WTC11 (cell line): ENCODE results near the gene APBA3. TPM values are rescaled to one million over a fixed set of nuclear protein-coding genes. Genes with fewer than 3 reads are reported as not detected.
A peak's percentile ranks its signal among the peaks of the same experiment; 100 is the strongest.

ENCODE experiments used
- ATAC-seq: fragments of 200-7000 bp; cut with Tn5 transposase; 2 replicates; pipeline ENCODE4 v1.10.0; 2021; ENCODE audit warnings: mild to moderate bottlenecking, moderate library complexity
- CTCF ChIA-PET: fragments of 300-600 bp; sonication (Branson Sonifier 250); formaldehyde crosslinking; loops from one replicate; lab custom pipeline; 2021; ENCODE audit warnings: antibody characterized with exemption; lab: Charles Lee
- POLR2A ChIA-PET: fragments of 350-600 bp; sonication (Branson Sonifier 250); formaldehyde crosslinking; loops from one replicate; lab custom pipeline; 2021; ENCODE audit warnings: antibody characterized with exemption; lab: Charles Lee
- DNase-seq: peaks from one replicate; pipeline ENCODE4 v3.0.0; 2021; ENCODE audit warnings: low spot score
- H3K27ac Mint-ChIP-seq: 2 replicates; pipeline ENCODE4 v1.8.0; 2021; ENCODE audit warnings: mixed read lengths
- H3K27me3 Mint-ChIP-seq: 2 replicates; pipeline ENCODE4 v1.8.0; 2021; ENCODE audit warnings: low read depth, mild to moderate bottlenecking, moderate library complexity, mixed read lengths
- H3K36me3 Mint-ChIP-seq: 2 replicates; pipeline ENCODE4 v1.8.0; 2021; ENCODE audit warnings: mixed read lengths
- H3K4me1 Mint-ChIP-seq: 2 replicates; pipeline ENCODE4 v1.8.0; 2022; ENCODE audit warnings: mixed read lengths
- H3K4me3 Mint-ChIP-seq: 2 replicates; pipeline ENCODE4 v1.8.0; 2021; ENCODE audit warnings: mild to moderate bottlenecking, moderate library complexity, mixed read lengths
- H3K9me3 Mint-ChIP-seq: 2 replicates; pipeline ENCODE4 v1.8.0; 2021; ENCODE audit warnings: mixed read lengths
- ARID4B ChIP-seq: sonication (generic); formaldehyde crosslinking; IDR thresholded peaks from 2 replicates; pipeline ENCODE4 v1.8.0; 2023; ENCODE audit warnings: missing genetic modification reagents, mild to moderate bottlenecking, borderline replicate concordance
- CREB1 ChIP-seq: sonication (generic); formaldehyde crosslinking; IDR thresholded peaks from 2 replicates; pipeline ENCODE4 v1.8.0; 2023; ENCODE audit warnings: mild to moderate bottlenecking, missing genetic modification reagents
- E2F5 ChIP-seq: sonication (generic); formaldehyde crosslinking; IDR thresholded peaks from 2 replicates; pipeline ENCODE4 v1.8.1; 2022; ENCODE audit warnings: mild to moderate bottlenecking, moderate library complexity, missing genetic modification reagents
- FOXP1 ChIP-seq: sonication (generic); formaldehyde crosslinking; IDR thresholded peaks from 2 replicates; pipeline ENCODE4 v1.8.0; 2022; ENCODE audit warnings: missing genetic modification reagents, mild to moderate bottlenecking, moderate library complexity, borderline replicate concordance
- GTF2I ChIP-seq: fragments of 250-450 bp; sonication (Bioruptor Pico); conservative IDR thresholded peaks from 2 replicates; pipeline ENCODE4 v1.4.0; 2021; ENCODE audit warnings: mild to moderate bottlenecking
- HMGA2 ChIP-seq: fragments of 250-450 bp; sonication (Bioruptor Pico); IDR thresholded peaks from 2 replicates; pipeline ENCODE4 v1.4.0; 2021; ENCODE audit warnings: mild to moderate bottlenecking, moderate library complexity
- ZNF232 ChIP-seq: sonication (generic); formaldehyde crosslinking; IDR thresholded peaks from 2 replicates; pipeline ENCODE4 v1.8.0; 2022; ENCODE audit warnings: mild to moderate bottlenecking, missing genetic modification reagents
- ZNF416 ChIP-seq: fragments of 250-450 bp; sonication (Bioruptor Pico); IDR thresholded peaks from 2 replicates; pipeline ENCODE4 v1.9.0; 2021; ENCODE audit warnings: mild to moderate bottlenecking, inconsistent platforms
- total RNA-seq: library from RNA; stranded (reverse); gene quantifications from 3 replicates; pipeline ENCODE4 v1.2.3, GENCODE V29; 2021
- TF ChIP-seq, protein P1 (sequence below): fragments of 250-450 bp; sonication (Bioruptor Pico); IDR thresholded peaks from 2 replicates; pipeline ENCODE4 v1.9.0; 2021; ENCODE audit warnings: mild to moderate bottlenecking
- TF ChIP-seq, protein P2 (sequence below): fragments of 250-450 bp; sonication (Bioruptor Pico); IDR thresholded peaks from 2 replicates; pipeline ENCODE4 v1.9.0; 2021; ENCODE audit warnings: mild to moderate bottlenecking
- TF ChIP-seq, protein P3 (sequence below): fragments of 250-450 bp; sonication (Bioruptor Pico); IDR thresholded peaks from 2 replicates; pipeline ENCODE4 v2.1.2; 2022; ENCODE audit warnings: mild to moderate bottlenecking, moderate library complexity
- TF ChIP-seq, protein P4 (sequence below): sonication (generic); formaldehyde crosslinking; IDR thresholded peaks from 2 replicates; pipeline ENCODE4 v1.8.1; 2022; ENCODE audit warnings: missing genetic modification reagents, borderline replicate concordance

APBA3 gene
- total RNA-seq, 1 experiment from 2014 or later = 27.5 TPM

GRCh38 chr19:3761382-3762129 is at the start of gene APBA3 (continued):
- TF ChIP-seq, protein P1, sequence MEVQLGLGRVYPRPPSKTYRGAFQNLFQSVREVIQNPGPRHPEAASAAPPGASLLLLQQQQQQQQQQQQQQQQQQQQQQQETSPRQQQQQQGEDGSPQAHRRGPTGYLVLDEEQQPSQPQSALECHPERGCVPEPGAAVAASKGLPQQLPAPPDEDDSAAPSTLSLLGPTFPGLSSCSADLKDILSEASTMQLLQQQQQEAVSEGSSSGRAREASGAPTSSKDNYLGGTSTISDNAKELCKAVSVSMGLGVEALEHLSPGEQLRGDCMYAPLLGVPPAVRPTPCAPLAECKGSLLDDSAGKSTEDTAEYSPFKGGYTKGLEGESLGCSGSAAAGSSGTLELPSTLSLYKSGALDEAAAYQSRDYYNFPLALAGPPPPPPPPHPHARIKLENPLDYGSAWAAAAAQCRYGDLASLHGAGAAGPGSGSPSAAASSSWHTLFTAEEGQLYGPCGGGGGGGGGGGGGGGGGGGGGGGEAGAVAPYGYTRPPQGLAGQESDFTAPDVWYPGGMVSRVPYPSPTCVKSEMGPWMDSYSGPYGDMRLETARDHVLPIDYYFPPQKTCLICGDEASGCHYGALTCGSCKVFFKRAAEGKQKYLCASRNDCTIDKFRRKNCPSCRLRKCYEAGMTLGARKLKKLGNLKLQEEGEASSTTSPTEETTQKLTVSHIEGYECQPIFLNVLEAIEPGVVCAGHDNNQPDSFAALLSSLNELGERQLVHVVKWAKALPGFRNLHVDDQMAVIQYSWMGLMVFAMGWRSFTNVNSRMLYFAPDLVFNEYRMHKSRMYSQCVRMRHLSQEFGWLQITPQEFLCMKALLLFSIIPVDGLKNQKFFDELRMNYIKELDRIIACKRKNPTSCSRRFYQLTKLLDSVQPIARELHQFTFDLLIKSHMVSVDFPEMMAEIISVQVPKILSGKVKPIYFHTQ (CRISPR knock-in tag) = no peak
- TF ChIP-seq, protein P2, sequence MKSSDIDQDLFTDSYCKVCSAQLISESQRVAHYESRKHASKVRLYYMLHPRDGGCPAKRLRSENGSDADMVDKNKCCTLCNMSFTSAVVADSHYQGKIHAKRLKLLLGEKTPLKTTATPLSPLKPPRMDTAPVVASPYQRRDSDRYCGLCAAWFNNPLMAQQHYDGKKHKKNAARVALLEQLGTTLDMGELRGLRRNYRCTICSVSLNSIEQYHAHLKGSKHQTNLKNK (CRISPR knock-in tag) = no peak
- TF ChIP-seq ARID4B = no peak
- TF ChIP-seq, protein P3, sequence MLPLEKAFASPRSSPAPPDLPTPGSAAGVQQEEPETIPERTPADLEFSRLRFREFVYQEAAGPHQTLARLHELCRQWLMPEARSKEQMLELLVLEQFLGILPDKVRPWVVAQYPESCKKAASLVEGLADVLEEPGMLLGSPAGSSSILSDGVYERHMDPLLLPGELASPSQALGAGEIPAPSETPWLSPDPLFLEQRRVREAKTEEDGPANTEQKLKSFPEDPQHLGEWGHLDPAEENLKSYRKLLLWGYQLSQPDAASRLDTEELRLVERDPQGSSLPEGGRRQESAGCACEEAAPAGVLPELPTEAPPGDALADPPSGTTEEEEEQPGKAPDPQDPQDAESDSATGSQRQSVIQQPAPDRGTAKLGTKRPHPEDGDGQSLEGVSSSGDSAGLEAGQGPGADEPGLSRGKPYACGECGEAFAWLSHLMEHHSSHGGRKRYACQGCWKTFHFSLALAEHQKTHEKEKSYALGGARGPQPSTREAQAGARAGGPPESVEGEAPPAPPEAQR = no peak
- TF ChIP-seq FOXP1 (CRISPR knock-in tag) = peak; percentile 90; the same call in 1 of the 2 replicates
- TF ChIP-seq ZNF232 = no peak
- no peak for TF ChIP-seq HMGA2 (CRISPR knock-in tag)
- TF ChIP-seq CREB1 = no peak
- TF ChIP-seq ZNF416 (CRISPR knock-in tag) = no peak

DNA sequence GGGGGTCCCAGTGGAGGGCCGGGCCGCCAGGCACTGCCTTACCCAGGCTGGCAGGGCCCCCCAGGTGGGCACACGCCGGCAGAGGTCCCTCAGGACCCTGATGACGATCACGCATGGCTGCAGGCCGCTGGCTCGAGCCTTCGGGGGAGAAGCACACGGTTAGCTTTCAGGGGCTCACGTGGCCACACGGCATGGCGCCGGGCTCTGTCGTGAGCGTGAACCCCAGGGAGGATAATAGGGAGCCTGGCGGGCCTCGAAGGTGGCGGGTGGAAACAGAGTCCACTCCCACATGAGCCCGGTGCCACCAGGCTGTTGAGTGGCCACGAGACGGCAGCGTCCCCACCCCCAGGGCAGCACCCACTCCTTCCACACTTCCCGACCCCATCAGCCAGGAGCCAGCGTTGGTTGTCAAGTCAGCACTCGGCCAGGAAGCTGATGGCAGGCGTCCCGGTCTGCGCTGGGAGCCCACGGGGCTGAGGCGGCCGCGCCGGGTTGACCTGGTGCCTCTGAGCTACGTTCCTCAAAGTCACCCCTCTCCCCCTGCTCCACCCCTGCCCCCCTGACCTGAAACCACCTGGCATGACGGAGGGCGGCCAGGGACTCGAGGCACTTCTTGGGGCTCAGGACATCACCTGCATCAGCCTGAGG is 49.3 kb upstream of the APBA3 start:
- Mint-ChIP-seq H3K9me3 (peaks cover 10% of the 10 kb centered on the region), H3K27ac (no peak overlapping the region), H3K4me1 (no peaks in the 10 kb centered on the region), H3K27me3 (no peaks in the 10 kb centered on the region), H3K36me3 (no peaks in the 10 kb centered on the region), H3K4me3 (no peak overlapping the region)
- no peak; the same call in 1 of the 2 replicates for ATAC-seq
- TF ChIP-seq GTF2I (CRISPR knock-in tag) = no peak
- TF ChIP-seq, protein P4, sequence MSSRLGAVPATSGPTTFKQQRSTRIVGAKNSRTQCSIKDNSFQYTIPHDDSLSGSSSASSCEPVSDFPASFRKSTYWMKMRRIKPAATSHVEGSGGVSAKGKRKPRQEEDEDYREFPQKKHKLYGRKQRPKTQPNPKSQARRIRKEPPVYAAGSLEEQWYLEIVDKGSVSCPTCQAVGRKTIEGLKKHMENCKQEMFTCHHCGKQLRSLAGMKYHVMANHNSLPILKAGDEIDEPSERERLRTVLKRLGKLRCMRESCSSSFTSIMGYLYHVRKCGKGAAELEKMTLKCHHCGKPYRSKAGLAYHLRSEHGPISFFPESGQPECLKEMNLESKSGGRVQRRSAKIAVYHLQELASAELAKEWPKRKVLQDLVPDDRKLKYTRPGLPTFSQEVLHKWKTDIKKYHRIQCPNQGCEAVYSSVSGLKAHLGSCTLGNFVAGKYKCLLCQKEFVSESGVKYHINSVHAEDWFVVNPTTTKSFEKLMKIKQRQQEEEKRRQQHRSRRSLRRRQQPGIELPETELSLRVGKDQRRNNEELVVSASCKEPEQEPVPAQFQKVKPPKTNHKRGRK (CRISPR knock-in tag) = no peak
- TF ChIP-seq E2F5 (CRISPR knock-in tag) = no peak
- ChIA-PET CTCF (interaction anchor here (1.1 to 3.4 kb wide), 2 partner anchors 11 to 17 kb away, joined by 3 to 25 read pairs; no protein-coding TSS in a partner anchor), POLR2A (interaction anchor here (0.5 kb wide), 1 partner anchor 125 kb away, joined by 3 read pairs; no protein-coding TSS in a partner anchor)
- no peak for DNase-seq
